Activated CD8-positive, alpha-beta T cell treated with anti-CD3 and anti-CD28 coated beads for 36 hours (primary cell): ENCODE measurements around the gene BICD1. TPM values are rescaled to one million over a fixed set of nuclear protein-coding genes. Genes with fewer than 3 reads are reported as not detected.

Source experiments
- ATAC-seq: fragments of 200-7000 bp; cut with Tn5 transposase; one replicate; pipeline ENCODE4 v1.10.0; 2021; ENCODE audit warnings: mild to moderate bottlenecking, moderate library complexity
- CTCF ChIA-PET: fragments of 350-600 bp; sonication (Branson Sonifier 250); formaldehyde crosslinking; loops from one replicate; lab custom pipeline; 2021; ENCODE audit warnings: antibody characterized with exemption; lab: Charles Lee
- POLR2A ChIA-PET: fragments of 350-600 bp; sonication (Branson Sonifier 250); formaldehyde crosslinking; loops from one replicate; lab custom pipeline; 2021; ENCODE audit warnings: antibody characterized with exemption; lab: Charles Lee
- DNase-seq: peaks from one replicate; pipeline ENCODE4 v3.0.0-alpha.2; 2020
- H3K27ac Mint-ChIP-seq: one replicate; pipeline ENCODE4 v1.8.0; 2021; ENCODE audit warnings: mild to moderate bottlenecking, mixed read lengths
- H3K27me3 Mint-ChIP-seq: one replicate; pipeline ENCODE4 v1.8.0; 2021; ENCODE audit warnings: mixed read lengths
- H3K36me3 Mint-ChIP-seq: one replicate; pipeline ENCODE4 v1.8.0; 2021; ENCODE audit warnings: low read depth, mixed read lengths
- H3K4me1 Mint-ChIP-seq: one replicate; pipeline ENCODE4 v1.8.0; 2021; ENCODE audit warnings: low read depth, mixed read lengths
- H3K4me3 Mint-ChIP-seq: one replicate; pipeline ENCODE4 v1.8.0; 2021; ENCODE audit warnings: mild to moderate bottlenecking, moderate library complexity, mixed read lengths
- H3K9me3 Mint-ChIP-seq: one replicate; pipeline ENCODE4 v1.8.0; 2021; ENCODE audit warnings: mixed read lengths
- CTCF ChIP-seq: fragments of 200-600 bp; IDR thresholded peaks from one replicate; pipeline ENCODE4 v1.8.0; 2022; ENCODE audit warnings: antibody characterized with exemption, mild to moderate bottlenecking
- intact Hi-C: fragments of 100-400 bp; cut with micrococcal nuclease; formaldehyde crosslinking; loops from one replicate; pipeline ENCODE4 v1.10.0; 2022
- total RNA-seq, 2 experiments: library from RNA; stranded (reverse); gene quantifications; one replicate each; pipeline ENCODE4 v1.2.3, GENCODE V29; 2021

The BICD1 gene
- total RNA-seq, 2 experiments from 2014 or later: 12.5 to 13.2 TPM

DNA sequence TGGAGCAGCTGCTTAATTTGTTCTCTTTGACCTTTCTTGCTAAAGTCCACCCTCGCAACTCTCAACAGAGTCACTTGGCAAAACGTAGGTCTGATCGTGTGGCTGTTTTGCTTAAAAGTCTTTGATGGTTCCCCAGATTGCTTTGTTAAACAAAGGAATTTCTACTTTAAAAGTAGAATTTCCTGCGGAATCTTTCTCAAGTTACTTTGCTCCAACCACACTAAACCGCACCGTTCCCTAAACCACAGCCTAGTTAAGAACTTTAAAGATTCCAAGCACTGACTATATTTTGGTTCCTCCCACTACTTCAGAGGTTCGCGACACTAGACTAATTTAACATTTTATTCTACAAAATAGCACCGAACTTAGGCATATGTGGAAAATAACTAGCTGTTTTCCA is 177.9 kb downstream of the BICD1 start:
- CTCF ChIA-PET: interaction anchor here (1.6 kb wide), 1 partner anchor 28 kb away, joined by 3 read pairs; no protein-coding TSS in a partner anchor
- intact Hi-C loops: no loop called here
- no peaks in the 10 kb centered on the region for H3K4me1 Mint-ChIP-seq
- no peaks in the 10 kb centered on the region for H3K27me3 Mint-ChIP-seq
- TF ChIP-seq CTCF: no peak
- POLR2A ChIA-PET: interaction anchor here (1.4 kb wide), 1 partner anchor 632 kb away, joined by 3 read pairs; no protein-coding TSS in a partner anchor
- no peak overlapping the region for H3K27ac Mint-ChIP-seq
- no peak overlapping the region for H3K4me3 Mint-ChIP-seq
- peaks cover 3% of the 10 kb centered on the region for H3K9me3 Mint-ChIP-seq
- H3K36me3 Mint-ChIP-seq: no peaks in the 10 kb centered on the region
- ATAC-seq (no peak), DNase-seq (no peak)

DNA sequence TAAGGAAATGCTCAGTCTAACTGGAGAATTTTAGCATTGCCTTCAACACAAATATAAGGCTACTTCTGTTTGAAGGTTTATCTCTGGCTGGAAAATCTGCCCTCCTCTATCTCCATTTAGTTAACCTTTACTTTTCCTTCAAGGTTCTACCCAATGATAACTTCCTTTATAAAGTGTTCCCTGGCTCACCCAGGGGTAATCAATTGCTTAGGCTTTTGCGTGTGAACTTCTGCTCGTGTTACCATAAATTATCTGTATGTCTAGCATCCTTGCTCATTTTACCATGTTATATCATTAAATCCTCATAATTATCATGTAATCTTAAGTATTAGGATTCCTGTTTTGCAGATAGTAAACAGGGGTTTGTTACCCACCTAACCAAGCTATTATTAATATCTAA is 178.4 kb downstream of the BICD1 start:
- Mint-ChIP-seq H3K27ac (no peak overlapping the region), H3K27me3 (no peaks in the 10 kb centered on the region), H3K4me1 (no peaks in the 10 kb centered on the region), H3K4me3 (no peak overlapping the region), H3K36me3 (no peaks in the 10 kb centered on the region), H3K9me3 (peaks cover 3% of the 10 kb centered on the region)
- ChIA-PET CTCF (interaction anchor here (1.6 kb wide), 1 partner anchor 27 kb away, joined by 3 read pairs; no protein-coding TSS in a partner anchor), POLR2A (interaction anchor here (1.4 kb wide), 1 partner anchor 632 kb away, joined by 3 read pairs; no protein-coding TSS in a partner anchor)
- ATAC-seq (no peak), DNase-seq (no peak)
- intact Hi-C loops: no loop called here
- no peak for TF ChIP-seq CTCF

- H3K36me3 Mint-ChIP-seq: no peaks in the 10 kb centered on the region
- H3K27ac Mint-ChIP-seq: no peak overlapping the region
- no peak for DNase-seq
- CTCF ChIA-PET: interaction anchor here (1.6 kb wide), 1 partner anchor 27 kb away, joined by 3 read pairs; no protein-coding TSS in a partner anchor
- H3K9me3 Mint-ChIP-seq: peaks cover 3% of the 10 kb centered on the region
- no peaks in the 10 kb centered on the region for H3K4me1 Mint-ChIP-seq
- POLR2A ChIA-PET: interaction anchor here (1.4 kb wide), 1 partner anchor 632 kb away, joined by 3 read pairs; no protein-coding TSS in a partner anchor
- no peaks in the 10 kb centered on the region for H3K27me3 Mint-ChIP-seq
- no peak overlapping the region for H3K4me3 Mint-ChIP-seq
- no peak for ATAC-seq
- TF ChIP-seq CTCF: no peak
- intact Hi-C loops: no loop called here
Observed at GRCh38 chr12:32285489-32285888, 178.8 kb downstream of the BICD1 start.

DNA sequence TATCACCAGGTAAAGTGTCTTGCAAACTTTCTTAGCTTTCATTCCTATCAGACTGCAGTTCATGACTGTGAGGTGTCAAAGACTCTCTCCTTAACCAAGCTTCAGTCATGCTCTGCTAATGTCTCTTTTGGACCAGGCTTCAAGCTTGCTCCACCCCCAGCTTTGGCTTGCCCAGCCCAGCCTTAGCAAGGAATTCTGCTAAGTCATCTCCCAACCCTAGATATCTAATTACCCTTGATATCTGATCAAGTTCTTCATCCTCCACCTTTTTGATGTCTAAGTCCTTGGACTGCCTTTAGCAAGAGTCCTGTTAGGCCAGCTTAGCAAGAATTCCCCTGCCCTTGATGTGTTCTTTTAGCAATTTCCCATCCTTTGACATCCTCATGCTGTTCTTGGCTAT is 183.8 kb downstream of the BICD1 start:
- DNase-seq: no peak
- no peak for TF ChIP-seq CTCF
- intact Hi-C loops: no loop called here
- Mint-ChIP-seq H3K27me3 (no peaks in the 10 kb centered on the region), H3K4me1 (no peaks in the 10 kb centered on the region), H3K36me3 (peaks cover 1% of the 10 kb centered on the region), H3K9me3 (peaks cover 3% of the 10 kb centered on the region), H3K4me3 (no peak overlapping the region), H3K27ac (no peak overlapping the region)
- CTCF ChIA-PET: interaction anchor here (0.8 to 1.7 kb wide), 3 partner anchors 9 to 22 kb away, joined by 3 to 7 read pairs (median 3); no protein-coding TSS in a partner anchor
- POLR2A ChIA-PET: interaction anchor here (0.7 kb wide), 1 partner anchor 92 kb away, joined by 3 read pairs; no protein-coding TSS in a partner anchor
- no peak for ATAC-seq

DNA sequence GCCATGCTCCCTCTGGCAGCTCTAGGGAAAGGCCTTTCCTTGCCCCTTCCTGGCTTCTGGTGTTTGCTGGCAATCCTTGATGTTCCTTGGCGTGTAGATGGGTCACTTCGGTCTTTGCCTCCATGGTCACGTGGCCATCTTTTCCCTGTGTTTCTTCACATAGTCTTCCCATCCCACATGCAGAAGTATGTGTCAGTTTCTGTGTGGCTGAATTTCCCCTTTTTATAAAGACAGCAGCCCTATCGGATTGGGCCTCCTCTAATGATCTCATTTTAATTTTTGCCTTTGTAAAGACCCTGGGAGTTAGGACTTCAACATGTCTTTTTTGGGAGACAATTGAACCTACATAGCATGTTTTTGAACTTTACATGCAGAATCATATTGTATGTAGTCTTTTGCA is 185.5 kb downstream of the BICD1 start:
- H3K36me3 Mint-ChIP-seq: peaks cover 1% of the 10 kb centered on the region
- H3K27ac Mint-ChIP-seq: no peak overlapping the region
- no peaks in the 10 kb centered on the region for H3K27me3 Mint-ChIP-seq
- intact Hi-C loops: no loop called here
- H3K4me3 Mint-ChIP-seq: no peak overlapping the region
- TF ChIP-seq CTCF: no peak
- no peak for DNase-seq
- H3K9me3 Mint-ChIP-seq: peaks cover 3% of the 10 kb centered on the region
- ATAC-seq: no peak
- no peaks in the 10 kb centered on the region for H3K4me1 Mint-ChIP-seq
- POLR2A ChIA-PET: interaction anchor here (0.7 kb wide), 1 partner anchor 355 kb away, joined by 4 read pairs; no protein-coding TSS in a partner anchor
- CTCF ChIA-PET: no interaction called here
